ENCODE data around the gene MEFV.

GRCh38 chr16:3207086-3207953 is 49.1 kb downstream of the MEFV start:
- no peak for TF ChIP-seq POLR2A (IDR thresholded peaks at IDR 0.05; ENCODE audit: low read depth, low read length)
- no peak for TF ChIP-seq CTCF (IDR thresholded peaks at IDR 0.05; ENCODE audit: extremely low read depth in 1 of 2, insufficient read depth in 1 of 2, low read depth in 1 of 2, low read length in 2 of 2)
- TF ChIP-seq POLR2AphosphoS5 (IDR thresholded peaks at IDR 0.05; ENCODE audit: insufficient read depth, low read depth, low read length), result no peak
- no peak for TF ChIP-seq MAX (IDR thresholded peaks at IDR 0.05; ENCODE audit: insufficient read depth, insufficient read length)
- no peak for TF ChIP-seq EZH2 (IDR thresholded peaks at IDR 0.05; ENCODE audit: borderline replicate concordance, low read depth, low read length, severe bottlenecking)
- no peak for TF ChIP-seq JUN (IDR thresholded peaks at IDR 0.05; ENCODE audit: borderline replicate concordance, insufficient read depth, insufficient read length, low read depth)
- no peak for TF ChIP-seq MYC (IDR thresholded peaks at IDR 0.05; ENCODE audit: low read depth, low read length)
- no peak for TF ChIP-seq GATA2 (IDR thresholded peaks at IDR 0.05; ENCODE audit: insufficient read depth, insufficient read length, low read depth, low read length)
- no peak for TF ChIP-seq FOS (IDR thresholded peaks at IDR 0.05; ENCODE audit: borderline replicate concordance, insufficient read depth, low read length)
